ENCODE data around the gene SLC34A1. TPM values are rescaled to one million over a fixed set of nuclear protein-coding genes. Genes with fewer than 3 reads are reported as not detected.

Gene SLC34A1
- total and polyA plus RNA-seq, 2 of the 13 experiments (the other 11 are each of a cell fraction or from before 2014, with no cell fraction given) = 0.03 to 0.20 TPM

DNA sequence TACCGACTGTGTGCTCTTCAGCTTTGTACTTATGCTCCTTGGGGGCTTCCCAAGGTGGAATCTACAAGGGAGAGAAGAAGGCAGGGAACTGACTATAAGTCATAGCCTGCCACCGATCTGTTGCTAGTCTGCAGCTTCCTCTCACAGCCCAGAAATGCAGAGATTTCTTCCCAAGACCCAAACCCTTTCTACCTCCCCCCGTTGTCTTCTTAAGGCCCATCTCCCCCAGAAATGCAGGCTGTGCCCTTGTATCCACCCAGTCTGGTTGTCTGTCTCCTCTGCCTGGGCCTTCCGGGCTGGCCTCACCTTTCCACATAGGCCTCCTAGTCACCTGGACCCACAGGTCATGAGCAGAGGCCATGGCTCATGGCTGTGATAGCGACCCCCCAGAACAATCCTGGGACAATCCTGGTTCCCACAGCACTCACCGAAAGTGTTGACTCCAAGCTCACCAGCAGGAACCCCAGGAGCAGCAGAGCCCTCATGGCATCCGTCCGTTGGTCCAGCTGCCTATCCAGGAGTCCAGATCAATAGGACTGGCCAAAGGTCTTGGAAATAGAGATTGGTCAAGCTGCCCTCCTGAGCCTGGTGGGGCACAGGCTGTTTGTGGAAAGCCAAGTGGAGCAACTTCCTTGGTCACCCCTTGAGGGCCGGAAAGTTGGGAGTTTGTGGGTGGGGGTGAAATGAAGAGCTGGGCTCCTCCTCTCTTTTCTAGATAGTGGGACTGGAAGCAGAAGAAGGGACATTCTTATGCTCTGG lies 25.0 kb downstream of the SLC34A1 start, which contains the start of gene F12 (continued):
- TF ChIP-seq, protein P1, sequence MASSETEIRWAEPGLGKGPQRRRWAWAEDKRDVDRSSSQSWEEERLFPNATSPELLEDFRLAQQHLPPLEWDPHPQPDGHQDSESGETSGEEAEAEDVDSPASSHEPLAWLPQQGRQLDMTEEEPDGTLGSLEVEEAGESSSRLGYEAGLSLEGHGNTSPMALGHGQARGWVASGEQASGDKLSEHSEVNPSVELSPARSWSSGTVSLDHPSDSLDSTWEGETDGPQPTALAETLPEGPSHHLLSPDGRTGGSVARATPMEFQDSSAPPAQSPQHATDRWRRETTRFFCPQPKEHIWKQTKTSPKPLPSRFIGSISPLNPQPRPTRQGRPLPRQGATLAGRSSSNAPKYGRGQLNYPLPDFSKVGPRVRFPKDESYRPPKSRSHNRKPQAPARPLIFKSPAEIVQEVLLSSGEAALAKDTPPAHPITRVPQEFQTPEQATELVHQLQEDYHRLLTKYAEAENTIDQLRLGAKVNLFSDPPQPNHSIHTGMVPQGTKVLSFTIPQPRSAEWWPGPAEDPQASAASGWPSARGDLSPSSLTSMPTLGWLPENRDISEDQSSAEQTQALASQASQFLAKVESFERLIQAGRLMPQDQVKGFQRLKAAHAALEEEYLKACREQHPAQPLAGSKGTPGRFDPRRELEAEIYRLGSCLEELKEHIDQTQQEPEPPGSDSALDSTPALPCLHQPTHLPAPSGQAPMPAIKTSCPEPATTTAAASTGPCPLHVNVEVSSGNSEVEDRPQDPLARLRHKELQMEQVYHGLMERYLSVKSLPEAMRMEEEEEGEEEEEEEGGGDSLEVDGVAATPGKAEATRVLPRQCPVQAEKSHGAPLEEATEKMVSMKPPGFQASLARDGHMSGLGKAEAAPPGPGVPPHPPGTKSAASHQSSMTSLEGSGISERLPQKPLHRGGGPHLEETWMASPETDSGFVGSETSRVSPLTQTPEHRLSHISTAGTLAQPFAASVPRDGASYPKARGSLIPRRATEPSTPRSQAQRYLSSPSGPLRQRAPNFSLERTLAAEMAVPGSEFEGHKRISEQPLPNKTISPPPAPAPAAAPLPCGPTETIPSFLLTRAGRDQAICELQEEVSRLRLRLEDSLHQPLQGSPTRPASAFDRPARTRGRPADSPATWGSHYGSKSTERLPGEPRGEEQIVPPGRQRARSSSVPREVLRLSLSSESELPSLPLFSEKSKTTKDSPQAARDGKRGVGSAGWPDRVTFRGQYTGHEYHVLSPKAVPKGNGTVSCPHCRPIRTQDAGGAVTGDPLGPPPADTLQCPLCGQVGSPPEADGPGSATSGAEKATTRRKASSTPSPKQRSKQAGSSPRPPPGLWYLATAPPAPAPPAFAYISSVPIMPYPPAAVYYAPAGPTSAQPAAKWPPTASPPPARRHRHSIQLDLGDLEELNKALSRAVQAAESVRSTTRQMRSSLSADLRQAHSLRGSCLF (CRISPR knock-in tag; IDR thresholded peaks at IDR 0.05; ENCODE audit: borderline replicate concordance) = no peak
- TF ChIP-seq HNRNPUL1 (IDR thresholded peaks at IDR 0.05; ENCODE audit: low read depth, low read length) (no peak), ZMYM3 (CRISPR knock-in tag; IDR thresholded peaks at IDR 0.05) (peak; percentile 69), FOXP1 (IDR thresholded peaks at IDR 0.05) (no peak), FOXP1 (CRISPR knock-in tag; IDR thresholded peaks at IDR 0.05) (0 out of 2 replicates have a peak, but pooled peaks have one; percentile 18), CEBPG (CRISPR knock-in tag; IDR thresholded peaks at IDR 0.05) (peak; percentile 41), LCORL (IDR thresholded peaks at IDR 0.05) (no peak), LCORL (CRISPR knock-in tag; IDR thresholded peaks at IDR 0.05) (peak; percentile 67; the same call in 1 of the 2 replicates), FOXO1 (CRISPR knock-in tag; IDR thresholded peaks at IDR 0.05) (peak; percentile 29; the same call in 1 of the 2 replicates), ZNF672 (CRISPR knock-in tag; IDR thresholded peaks at IDR 0.05) (no peak), RORA (CRISPR knock-in tag; IDR thresholded peaks at IDR 0.05) (no peak), ZNF644 (CRISPR knock-in tag; IDR thresholded peaks at IDR 0.05; ENCODE audit: low read depth) (peak; percentile 72), GABPA (IDR thresholded peaks at IDR 0.05; ENCODE audit: low read depth, low read length) (no peak), GABPA (CRISPR knock-in tag; IDR thresholded peaks at IDR 0.05; ENCODE audit: low read depth) (0 out of 2 replicates have a peak, but pooled peaks have one; percentile 34), CEBPB (IDR thresholded peaks at IDR 0.05; ENCODE audit: borderline replicate concordance, low read depth, low read length) (peak; percentile 39; the same call in 1 of the 2 replicates), ZNF772 (CRISPR knock-in tag; IDR thresholded peaks at IDR 0.05) (peak; percentile 52; the same call in 1 of the 2 replicates)
- TF ChIP-seq, protein P2, sequence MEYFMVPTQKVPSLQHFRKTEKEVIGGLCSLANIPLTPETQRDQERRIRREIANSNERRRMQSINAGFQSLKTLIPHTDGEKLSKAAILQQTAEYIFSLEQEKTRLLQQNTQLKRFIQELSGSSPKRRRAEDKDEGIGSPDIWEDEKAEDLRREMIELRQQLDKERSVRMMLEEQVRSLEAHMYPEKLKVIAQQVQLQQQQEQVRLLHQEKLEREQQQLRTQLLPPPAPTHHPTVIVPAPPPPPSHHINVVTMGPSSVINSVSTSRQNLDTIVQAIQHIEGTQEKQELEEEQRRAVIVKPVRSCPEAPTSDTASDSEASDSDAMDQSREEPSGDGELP (IDR thresholded peaks at IDR 0.05; ENCODE audit: borderline replicate concordance, low read depth) = peak; percentile 56; the same call in 1 of the 2 replicates
- TF ChIP-seq, protein P3, sequence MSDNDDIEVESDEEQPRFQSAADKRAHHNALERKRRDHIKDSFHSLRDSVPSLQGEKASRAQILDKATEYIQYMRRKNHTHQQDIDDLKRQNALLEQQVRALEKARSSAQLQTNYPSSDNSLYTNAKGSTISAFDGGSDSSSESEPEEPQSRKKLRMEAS (IDR thresholded peaks at IDR 0.05) = peak; percentile 65
- TF ChIP-seq, protein P4, sequence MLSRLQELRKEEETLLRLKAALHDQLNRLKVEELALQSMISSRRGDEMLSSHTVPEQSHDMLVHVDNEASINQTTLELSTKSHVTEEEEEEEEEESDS (CRISPR knock-in tag; IDR thresholded peaks at IDR 0.05; ENCODE audit: borderline replicate concordance) = no peak
- TF ChIP-seq, protein P5, sequence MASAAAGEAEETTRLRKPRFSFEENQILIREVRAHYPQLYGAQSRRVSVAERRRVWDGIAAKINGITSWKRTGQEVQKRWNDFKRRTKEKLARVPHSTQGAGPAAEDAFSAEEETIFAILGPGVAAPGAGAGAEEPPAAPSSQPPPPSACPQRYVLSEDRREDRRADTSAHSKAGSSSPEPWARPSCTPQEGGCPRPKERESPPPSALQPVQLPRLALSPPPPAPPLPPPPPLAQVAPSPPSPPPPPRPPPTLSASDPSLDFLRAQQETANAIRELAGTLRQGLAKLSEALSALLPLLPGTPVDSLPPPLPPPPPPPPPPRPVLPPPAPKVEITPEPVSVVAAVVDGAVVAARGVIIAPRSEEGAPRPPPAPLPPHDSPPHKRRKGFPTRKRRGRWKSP (CRISPR knock-in tag; IDR thresholded peaks at IDR 0.05) = 0 out of 2 replicates have a peak, but pooled peaks have one; percentile 34
- TF ChIP-seq, protein P6, sequence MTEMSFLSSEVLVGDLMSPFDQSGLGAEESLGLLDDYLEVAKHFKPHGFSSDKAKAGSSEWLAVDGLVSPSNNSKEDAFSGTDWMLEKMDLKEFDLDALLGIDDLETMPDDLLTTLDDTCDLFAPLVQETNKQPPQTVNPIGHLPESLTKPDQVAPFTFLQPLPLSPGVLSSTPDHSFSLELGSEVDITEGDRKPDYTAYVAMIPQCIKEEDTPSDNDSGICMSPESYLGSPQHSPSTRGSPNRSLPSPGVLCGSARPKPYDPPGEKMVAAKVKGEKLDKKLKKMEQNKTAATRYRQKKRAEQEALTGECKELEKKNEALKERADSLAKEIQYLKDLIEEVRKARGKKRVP (CRISPR knock-in tag; IDR thresholded peaks at IDR 0.05) = 0 out of 4 replicates have a peak, but pooled peaks of 1 of the 2 experiments have one; percentile 15
